OCI-LY1 (cell line): ENCODE measurements around the gene ENO4.

Source experiments
- H2AFZ ChIP-seq: fragments of 200-600 bp; sonication (generic), shearing (Covaris generic); 2 replicates; pipeline ENCODE4 v1.6.0; 2014; ENCODE audit warnings: antibody characterized with exemption, mild to moderate bottlenecking, low read length
- H3F3A ChIP-seq: fragments of 200-600 bp; sonication (generic), shearing (Covaris generic); 2 replicates; pipeline ENCODE4 v1.6.0; 2014; ENCODE audit warnings: mild to moderate bottlenecking, antibody characterized with exemption, low read length, moderate library complexity; ENCODE audit not compliant: insufficient read depth
- H3K27ac ChIP-seq: fragments of 200-600 bp; sonication (generic); 2 replicates; pipeline ENCODE4 v1.5.1; 2014; ENCODE audit warnings: low read length, mixed run types, mild to moderate bottlenecking, low read depth; ENCODE audit not compliant: poor library complexity, severe bottlenecking
- H3K27me3 ChIP-seq: fragments of 200-600 bp; sonication (generic); 2 replicates; pipeline ENCODE4 v1.6.0; 2014; ENCODE audit warnings: antibody characterized with exemption, mild to moderate bottlenecking, low read length, moderate library complexity; ENCODE audit not compliant: insufficient read depth
- H3K36me3 ChIP-seq: fragments of 200-600 bp; sonication (generic); 2 replicates; pipeline ENCODE4 v1.6.1; 2014; ENCODE audit warnings: mild to moderate bottlenecking, antibody characterized with exemption, low read length, moderate library complexity, mixed read lengths; ENCODE audit not compliant: insufficient read depth
- H3K4me1 ChIP-seq: fragments of 200-600 bp; sonication (generic); 2 replicates; pipeline ENCODE4 v1.5.1; 2014; ENCODE audit warnings: mild to moderate bottlenecking, low read length, moderate library complexity; ENCODE audit not compliant: insufficient read depth, severe bottlenecking
- H3K4me2 ChIP-seq: fragments of 200-600 bp; sonication (generic), shearing (Covaris generic); 2 replicates; pipeline ENCODE4 v1.6.1; 2014; ENCODE audit warnings: low read length
- H3K4me3 ChIP-seq: fragments of 200-600 bp; sonication (generic); 2 replicates; pipeline ENCODE4 v1.5.1; 2014; ENCODE audit warnings: low read length, low read depth, mild to moderate bottlenecking, mixed read lengths; ENCODE audit not compliant: poor library complexity, severe bottlenecking
- H3K79me2 ChIP-seq: fragments of 200-600 bp; shearing (Covaris generic); 2 replicates; pipeline ENCODE4 v1.6.1; 2016; ENCODE audit warnings: mixed run types, low read length, mixed read lengths; ENCODE audit not compliant: insufficient read depth
- H3K9ac ChIP-seq: fragments of 200-600 bp; sonication (generic), shearing (Covaris generic); 2 replicates; pipeline ENCODE4 v1.6.1; 2014; ENCODE audit warnings: mild to moderate bottlenecking, low read length, mixed read lengths
- H3K9me2 ChIP-seq: fragments of 200-600 bp; sonication (generic), shearing (Covaris generic); 2 replicates; pipeline ENCODE4 v1.6.1; 2014; ENCODE audit warnings: low read depth, mild to moderate bottlenecking, low read length, mixed read lengths
- H3K9me3 ChIP-seq: fragments of 200-600 bp; shearing (Covaris generic); 2 replicates; pipeline ENCODE4 v1.6.1; 2014; ENCODE audit warnings: low read length, mixed read lengths
- H4K20me1 ChIP-seq: fragments of 200-600 bp; sonication (generic), shearing (Covaris generic); 2 replicates; pipeline ENCODE4 v1.6.0; 2016; ENCODE audit warnings: mild to moderate bottlenecking, low read length; ENCODE audit not compliant: insufficient read depth
- EZH2 ChIP-seq: fragments of 200-600 bp; sonication (generic), shearing (Covaris generic); IDR thresholded peaks from 2 replicates; pipeline ENCODE4 v1.8.0; 2017; ENCODE audit warnings: borderline replicate concordance, mixed run types, mild to moderate bottlenecking, antibody characterized with exemption, low read length, moderate library complexity, mixed read lengths
- TF ChIP-seq, protein P1 (sequence below): fragments of 200-600 bp; sonication (generic), shearing (Covaris generic); IDR thresholded peaks from 2 replicates; pipeline ENCODE4 v1.5.1; 2017; ENCODE audit warnings: mild to moderate bottlenecking, antibody characterized with exemption, low read length, moderate library complexity, mixed read lengths

ENO4 gene

GRCh38 chr10:116848944-116849247 is 403 bp upstream of the ENO4 start:
- Histone ChIP-seq H3K79me2 (peaks cover 8% of the 10 kb centered on the region; the same call in 1 of the 2 replicates), H3K9me3 (no peaks in the 10 kb centered on the region), H3K27me3 (no peaks in the 10 kb centered on the region), H3K36me3 (peaks cover 7% of the 10 kb centered on the region), H3F3A (peaks cover 8% of the 10 kb centered on the region; the same call in 1 of the 2 replicates), H3K4me1 (peaks cover 62% of the 10 kb centered on the region), H4K20me1 (no peaks in the 10 kb centered on the region), H3K27ac (peak overlapping the region; percentile 100), H3K9me2 (no peaks in the 10 kb centered on the region), H2AFZ (no peak overlapping the region), H3K9ac (peak overlapping the region; percentile 98), H3K4me3 (peak overlapping the region; percentile 91), H3K4me2 (peak overlapping the region; percentile 92)
- TF ChIP-seq, protein P1, sequence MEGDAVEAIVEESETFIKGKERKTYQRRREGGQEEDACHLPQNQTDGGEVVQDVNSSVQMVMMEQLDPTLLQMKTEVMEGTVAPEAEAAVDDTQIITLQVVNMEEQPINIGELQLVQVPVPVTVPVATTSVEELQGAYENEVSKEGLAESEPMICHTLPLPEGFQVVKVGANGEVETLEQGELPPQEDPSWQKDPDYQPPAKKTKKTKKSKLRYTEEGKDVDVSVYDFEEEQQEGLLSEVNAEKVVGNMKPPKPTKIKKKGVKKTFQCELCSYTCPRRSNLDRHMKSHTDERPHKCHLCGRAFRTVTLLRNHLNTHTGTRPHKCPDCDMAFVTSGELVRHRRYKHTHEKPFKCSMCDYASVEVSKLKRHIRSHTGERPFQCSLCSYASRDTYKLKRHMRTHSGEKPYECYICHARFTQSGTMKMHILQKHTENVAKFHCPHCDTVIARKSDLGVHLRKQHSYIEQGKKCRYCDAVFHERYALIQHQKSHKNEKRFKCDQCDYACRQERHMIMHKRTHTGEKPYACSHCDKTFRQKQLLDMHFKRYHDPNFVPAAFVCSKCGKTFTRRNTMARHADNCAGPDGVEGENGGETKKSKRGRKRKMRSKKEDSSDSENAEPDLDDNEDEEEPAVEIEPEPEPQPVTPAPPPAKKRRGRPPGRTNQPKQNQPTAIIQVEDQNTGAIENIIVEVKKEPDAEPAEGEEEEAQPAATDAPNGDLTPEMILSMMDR = no peak
- no peak for TF ChIP-seq EZH2

DNA sequence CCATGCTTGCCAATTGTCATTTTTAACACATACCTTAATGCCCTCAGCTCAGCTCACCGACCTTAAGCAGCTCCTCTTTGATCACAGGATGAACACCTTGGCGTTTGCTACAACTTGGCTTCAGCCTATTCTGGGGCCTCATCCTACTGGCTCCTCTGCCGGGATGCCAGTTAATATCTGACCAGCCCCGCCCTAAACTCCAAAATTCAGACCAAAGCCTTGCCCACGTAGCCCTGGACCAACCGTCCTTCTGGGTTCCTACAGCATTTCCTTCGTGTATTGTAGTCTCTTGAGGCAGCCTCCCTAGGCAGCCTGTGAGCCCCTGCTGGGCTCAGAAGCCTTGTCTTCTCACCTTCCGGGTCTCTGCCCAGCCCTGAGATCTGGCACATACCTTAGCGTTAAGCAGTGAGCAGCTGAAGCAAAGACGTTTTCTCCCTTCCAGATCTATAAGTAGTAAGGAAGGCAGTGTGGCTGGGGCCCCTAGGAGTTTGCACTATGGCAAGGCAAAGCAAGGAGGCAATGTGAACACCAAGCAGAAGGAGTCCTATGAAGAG is 836 bp downstream of the ENO4 start:
- peak overlapping the region; percentile 91 for H3K4me3 ChIP-seq
- H3K36me3 ChIP-seq = no peaks in the 10 kb centered on the region; the same call in none of the 2 replicates
- H3K27ac ChIP-seq = peak overlapping the region; percentile 100
- H2AFZ ChIP-seq = no peak overlapping the region
- no peaks in the 10 kb centered on the region for H3K9me3 ChIP-seq
- H3K4me2 ChIP-seq = peak overlapping the region; percentile 92
- peaks cover 8% of the 10 kb centered on the region; the same call in 1 of the 2 replicates for H3F3A ChIP-seq
- no peaks in the 10 kb centered on the region for H3K27me3 ChIP-seq
- peaks cover 49% of the 10 kb centered on the region for H3K4me1 ChIP-seq
- TF ChIP-seq, protein P1 = no peak
- TF ChIP-seq EZH2 = no peak
- H3K79me2 ChIP-seq = peaks cover 6% of the 10 kb centered on the region; the same call in 1 of the 2 replicates
- H4K20me1 ChIP-seq = no peaks in the 10 kb centered on the region
- peak overlapping the region; percentile 98 for H3K9ac ChIP-seq
- no peaks in the 10 kb centered on the region for H3K9me2 ChIP-seq

DNA sequence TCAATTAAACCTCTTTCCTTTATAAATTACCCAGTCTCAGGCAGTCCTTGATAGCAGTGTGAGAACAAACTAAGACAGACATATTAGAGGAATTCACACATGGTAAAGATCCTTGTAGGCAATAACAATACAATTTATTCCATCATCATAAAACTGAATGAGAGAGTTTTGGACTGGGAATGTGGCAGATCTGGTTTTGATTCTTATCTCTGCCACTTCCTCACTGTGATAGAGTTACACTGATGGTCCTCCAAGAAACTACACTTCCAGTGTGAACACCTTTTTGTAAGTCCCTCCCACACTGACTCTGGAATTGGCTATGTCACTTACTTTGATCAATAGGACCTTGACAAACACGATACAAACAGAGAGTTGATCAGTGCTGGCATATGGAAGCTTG is 2.9 kb downstream of the ENO4 start:
- Histone ChIP-seq H3K9me3 (no peaks in the 10 kb centered on the region), H3K4me2 (no peak overlapping the region), H3K36me3 (no peaks in the 10 kb centered on the region; the same call in none of the 2 replicates), H3K9me2 (no peaks in the 10 kb centered on the region), H4K20me1 (no peaks in the 10 kb centered on the region), H3K27ac (no peak overlapping the region), H3K9ac (no peak overlapping the region), H3K27me3 (no peaks in the 10 kb centered on the region), H3K79me2 (no peaks in the 10 kb centered on the region), H3K4me1 (peaks cover 28% of the 10 kb centered on the region), H2AFZ (no peak overlapping the region), H3K4me3 (no peak overlapping the region), H3F3A (peaks cover 8% of the 10 kb centered on the region; the same call in 1 of the 2 replicates)
- TF ChIP-seq, protein P1 = no peak
- no peak for TF ChIP-seq EZH2
